GM12874 (cell line): ENCODE data around the gene CD72.

Experiments used
- TF ChIP-seq, protein P1 (sequence below): IDR thresholded peaks from 2 replicates; pipeline ENCODE4 v1.5.1; 2011; ENCODE audit warnings: low read depth, mild to moderate bottlenecking, control low read depth, low read length, moderate library complexity; ENCODE audit not compliant: insufficient read depth

CD72 gene

DNA sequence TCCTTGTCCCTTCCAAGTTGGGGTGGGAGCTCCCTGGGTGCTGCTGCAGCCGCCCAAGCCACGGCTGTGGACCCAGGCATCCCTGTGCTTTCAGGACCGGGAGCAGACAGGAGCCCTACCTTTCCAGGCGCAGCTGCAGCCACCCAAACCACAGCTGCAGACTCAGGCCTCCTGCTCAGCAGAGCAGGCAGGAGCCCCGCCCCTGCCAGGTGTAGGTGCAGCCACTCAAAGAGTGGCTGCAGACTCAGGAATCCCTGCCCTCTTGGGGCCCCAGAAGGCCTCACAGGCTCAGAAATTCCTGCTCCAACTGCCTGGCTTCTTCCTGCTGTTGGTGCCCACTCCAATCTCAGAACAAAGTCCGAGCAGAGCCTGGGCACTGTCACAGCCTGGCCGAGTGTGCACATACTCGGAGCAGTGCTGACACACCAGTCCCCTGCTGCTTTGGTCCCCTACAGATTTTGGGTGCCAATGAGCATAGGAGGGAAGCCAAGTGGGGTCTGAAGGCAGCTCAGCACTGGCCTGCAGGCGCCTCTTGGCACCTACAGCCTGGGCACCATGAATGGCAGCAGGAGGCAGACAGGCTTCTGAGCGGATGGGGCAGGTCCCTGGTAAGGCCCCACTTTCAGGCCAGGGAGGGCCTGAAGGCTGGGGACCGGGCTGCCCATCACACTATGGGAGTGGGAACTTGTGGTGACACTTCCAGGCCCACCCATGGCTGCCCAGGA is 19.2 kb downstream of the CD72 start:
- TF ChIP-seq, protein P1, sequence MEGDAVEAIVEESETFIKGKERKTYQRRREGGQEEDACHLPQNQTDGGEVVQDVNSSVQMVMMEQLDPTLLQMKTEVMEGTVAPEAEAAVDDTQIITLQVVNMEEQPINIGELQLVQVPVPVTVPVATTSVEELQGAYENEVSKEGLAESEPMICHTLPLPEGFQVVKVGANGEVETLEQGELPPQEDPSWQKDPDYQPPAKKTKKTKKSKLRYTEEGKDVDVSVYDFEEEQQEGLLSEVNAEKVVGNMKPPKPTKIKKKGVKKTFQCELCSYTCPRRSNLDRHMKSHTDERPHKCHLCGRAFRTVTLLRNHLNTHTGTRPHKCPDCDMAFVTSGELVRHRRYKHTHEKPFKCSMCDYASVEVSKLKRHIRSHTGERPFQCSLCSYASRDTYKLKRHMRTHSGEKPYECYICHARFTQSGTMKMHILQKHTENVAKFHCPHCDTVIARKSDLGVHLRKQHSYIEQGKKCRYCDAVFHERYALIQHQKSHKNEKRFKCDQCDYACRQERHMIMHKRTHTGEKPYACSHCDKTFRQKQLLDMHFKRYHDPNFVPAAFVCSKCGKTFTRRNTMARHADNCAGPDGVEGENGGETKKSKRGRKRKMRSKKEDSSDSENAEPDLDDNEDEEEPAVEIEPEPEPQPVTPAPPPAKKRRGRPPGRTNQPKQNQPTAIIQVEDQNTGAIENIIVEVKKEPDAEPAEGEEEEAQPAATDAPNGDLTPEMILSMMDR = no peak

DNA sequence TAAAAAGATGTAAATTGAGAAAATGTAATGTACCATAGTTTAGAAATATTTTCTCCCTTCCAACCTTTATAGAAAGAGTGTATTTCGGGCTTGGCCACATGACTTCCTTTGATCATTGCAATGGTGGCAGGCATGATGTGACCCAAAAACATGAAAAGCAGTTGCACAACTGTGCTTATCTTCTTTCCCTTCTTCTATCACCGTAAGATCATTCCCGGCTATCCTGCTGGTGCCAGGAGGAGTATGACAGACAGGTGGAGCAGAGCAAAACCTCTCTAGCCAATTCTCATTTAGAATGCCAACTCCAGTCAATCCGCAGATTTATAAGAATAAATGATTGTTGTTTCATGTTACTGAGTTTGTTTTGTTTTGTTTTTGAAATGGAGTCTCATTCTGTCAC is 23.7 kb downstream of the CD72 start:
- TF ChIP-seq, protein P1 = no peak

DNA sequence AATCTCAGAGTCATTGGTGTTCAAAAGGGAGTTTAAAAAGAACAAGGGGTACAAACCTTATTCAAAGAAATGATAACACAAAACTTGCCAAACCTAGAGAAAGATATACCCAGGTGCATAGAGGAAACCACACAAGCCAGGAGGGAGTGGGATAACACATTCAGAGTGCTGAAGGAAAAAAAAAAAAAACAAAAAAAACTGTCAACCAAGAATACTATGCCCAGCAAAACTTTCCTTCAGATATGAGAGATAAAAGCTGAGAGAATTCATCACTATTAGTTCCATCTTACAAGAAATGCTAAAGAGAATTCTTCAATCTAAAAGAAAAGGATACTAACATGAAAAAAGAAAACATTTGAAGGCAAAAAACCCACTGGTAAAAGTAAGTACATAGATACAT is 24.6 kb downstream of the CD72 start:
- TF ChIP-seq, protein P1 = no peak

DNA sequence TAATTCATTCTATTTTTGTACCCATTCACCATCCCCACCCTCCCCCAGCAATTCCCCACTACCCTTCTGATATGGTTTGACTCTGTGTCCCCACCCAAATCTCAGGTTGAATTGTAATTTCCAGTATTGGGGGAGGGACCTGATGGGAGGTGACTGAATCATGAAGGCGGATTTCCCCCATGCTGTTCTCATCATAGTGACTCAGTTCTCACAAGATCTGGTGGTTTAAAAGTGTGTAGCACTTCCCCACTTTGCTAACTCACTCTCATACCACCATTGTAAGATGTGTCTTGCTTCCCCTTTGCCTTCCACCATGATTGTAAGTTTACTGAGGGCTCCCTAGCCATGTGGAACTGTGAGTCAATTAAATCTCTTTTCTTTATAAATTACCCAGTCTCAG is 39.1 kb downstream of the CD72 start:
- TF ChIP-seq, protein P1 = no peak

DNA sequence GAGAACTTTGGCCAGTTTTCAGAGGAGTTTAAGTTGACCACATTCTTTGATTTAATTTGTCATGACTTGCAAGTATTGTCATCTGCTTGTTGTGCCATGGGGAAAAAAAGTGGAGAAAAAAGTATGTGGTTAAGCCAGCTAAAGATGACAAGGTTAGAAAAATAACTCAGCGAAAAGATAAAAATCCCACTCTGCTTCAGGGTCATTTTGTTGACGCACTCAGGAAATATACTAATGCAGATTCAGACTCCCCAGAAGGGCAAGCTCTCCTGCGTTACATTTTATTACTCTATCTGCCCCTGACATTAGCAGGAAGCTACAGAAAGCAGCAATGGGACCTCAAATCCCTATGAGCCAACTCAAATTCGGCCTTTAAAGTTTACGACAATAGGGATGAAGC is 40.7 kb downstream of the CD72 start:
- TF ChIP-seq, protein P1 = no peak

DNA sequence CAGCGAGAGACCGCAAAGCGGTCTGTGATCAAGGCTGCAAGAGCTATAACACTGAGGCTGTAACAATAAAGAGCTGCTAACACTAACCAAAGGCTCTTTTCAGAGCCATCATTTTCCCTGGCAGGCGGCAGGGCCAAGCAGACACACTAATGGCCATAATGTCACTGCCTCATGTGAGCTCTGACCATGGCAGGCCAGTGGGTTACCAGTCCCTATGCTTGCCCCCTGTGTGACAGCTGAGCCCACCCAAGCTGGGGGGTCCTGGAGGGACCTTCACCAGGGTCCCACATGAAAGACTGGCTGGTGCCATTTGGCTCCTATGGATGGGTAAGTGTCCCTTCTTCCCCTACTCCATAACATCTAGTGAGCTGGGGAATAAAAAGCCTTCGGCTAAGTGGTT is 42.7 kb downstream of the CD72 start:
- TF ChIP-seq, protein P1 = no peak

DNA sequence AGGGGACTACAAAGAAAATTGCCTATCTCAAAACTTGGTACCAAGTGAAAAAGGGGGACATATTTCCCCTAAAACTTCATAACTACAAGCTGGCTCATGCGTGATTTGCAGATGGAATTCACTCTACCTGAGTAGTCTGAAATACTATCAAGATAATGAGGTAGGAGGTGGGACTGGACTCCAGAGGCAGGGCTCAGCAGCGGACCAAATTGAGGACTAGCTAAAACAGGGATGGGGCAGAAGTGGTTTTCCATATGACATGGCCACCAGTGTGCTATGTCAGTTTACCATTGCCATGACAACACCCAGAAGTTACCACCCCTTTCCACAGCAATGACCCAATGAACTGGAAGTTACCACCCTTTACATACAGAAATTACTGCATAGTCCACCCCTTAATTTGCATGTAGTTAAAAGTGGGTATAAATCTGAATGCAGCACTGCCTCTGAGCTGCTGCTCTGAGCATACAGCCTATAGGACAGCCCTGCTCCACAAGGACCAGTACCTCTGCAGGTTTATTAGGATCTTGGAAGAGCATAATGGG is 43.6 kb downstream of the CD72 start:
- TF ChIP-seq, protein P1 = no peak
